Measurements from ENCODE around the gene FABP6. TPM values are rescaled to one million over a fixed set of nuclear protein-coding genes. Genes with fewer than 3 reads are reported as not detected.

FABP6 gene
- total RNA-seq, 1 experiment from 2014 or later: 2.9 TPM

DNA sequence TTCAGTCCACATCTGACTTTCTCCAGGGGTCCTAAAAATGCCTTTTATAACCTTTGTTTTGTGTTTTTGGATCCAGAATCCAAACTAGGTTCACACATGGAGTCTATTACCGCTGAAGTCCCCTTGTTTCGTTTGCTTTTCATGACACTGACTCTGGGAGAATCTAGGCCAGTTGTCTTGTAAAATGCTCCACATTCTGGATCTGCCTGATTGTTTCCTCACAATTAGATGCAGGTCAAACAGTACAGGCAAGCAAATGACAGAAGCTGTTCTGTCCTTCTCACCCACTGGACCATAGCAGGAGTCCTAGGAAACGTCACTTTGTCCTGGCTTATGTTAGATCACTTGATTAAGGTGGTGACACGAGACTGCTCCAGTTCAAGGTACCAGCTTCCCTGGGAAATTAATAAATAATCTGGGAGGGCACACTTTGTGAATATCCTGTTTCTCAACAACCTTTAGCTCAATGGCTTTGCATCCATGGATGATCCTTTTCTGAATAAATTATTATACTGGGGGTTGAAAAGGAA, 34.1 kb downstream of the FABP6 start (continued):
- no peak for TF ChIP-seq RORB (CRISPR knock-in tag; IDR thresholded peaks at IDR 0.05)
- no peak for TF ChIP-seq TEAD4 (CRISPR knock-in tag; IDR thresholded peaks at IDR 0.05)
- no peak for TF ChIP-seq ESRRA (CRISPR knock-in tag; IDR thresholded peaks at IDR 0.05; ENCODE audit: borderline replicate concordance)
- no peak for TF ChIP-seq ZNF263 (CRISPR knock-in tag; IDR thresholded peaks at IDR 0.05; ENCODE audit: low read depth)
- no peak for TF ChIP-seq NR3C1 (CRISPR knock-in tag; conservative IDR thresholded peaks at IDR 0.05; ENCODE audit: low read depth)
- no peak for TF ChIP-seq GABPB1 (CRISPR knock-in tag; IDR thresholded peaks at IDR 0.05)

DNA sequence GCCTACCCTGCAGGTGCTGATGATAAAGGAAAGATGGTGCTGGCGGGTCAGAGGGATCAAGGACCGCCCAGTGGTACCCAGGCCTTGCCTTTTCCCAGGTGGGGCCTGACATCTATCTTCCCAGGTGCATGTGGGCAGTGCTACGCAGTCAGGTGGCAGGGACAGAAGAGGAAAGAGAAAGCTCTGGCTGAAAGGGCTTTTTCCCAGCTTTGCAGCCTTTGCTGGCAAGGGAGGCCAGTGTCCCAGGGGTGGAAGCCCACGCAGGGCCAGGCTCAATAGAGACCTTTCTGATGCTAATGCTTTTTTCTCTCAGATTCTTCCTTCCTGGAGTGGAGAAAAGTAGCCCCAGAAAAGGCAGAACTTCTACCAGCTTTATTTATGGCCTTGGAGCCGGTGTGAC, 36.7 kb downstream of the FABP6 start:
- Mint-ChIP-seq H3K4me1 (peaks cover 72% of the 10 kb centered on the region), H3K4me3 (peak overlapping the region; percentile 31; the same call in 1 of the 2 replicates), H3K27me3 (ENCODE audit: low read depth) (no peaks in the 10 kb centered on the region; the same call in 1 of the 2 replicates), H3K27ac (peak overlapping the region; percentile 92), H3K9me3 (no peaks in the 10 kb centered on the region), H3K36me3 (peaks cover 8% of the 10 kb centered on the region)
- ChIA-PET POLR2A (interaction anchor here (0.5 to 1.8 kb wide), 6 partner anchors 21 to 160 kb away, joined by 3 to 6 read pairs (median 4); partner anchors contain the start of gene CCNJL), CTCF (interaction anchor here (0.6 to 3.6 kb wide), 25 partner anchors 12 to 383 kb away, joined by 3 to 40 read pairs (median 5); partner anchors contain the start of genes CCNJL and PWWP2A)
- ATAC-seq: peak; percentile 43
- no peak for DNase-seq (ENCODE audit: low spot score)
- peak; percentile 39; the same call in 1 of the 2 replicates for TF ChIP-seq FOXK1 (CRISPR knock-in tag; IDR thresholded peaks at IDR 0.05)
- TF ChIP-seq NR2C2 (CRISPR knock-in tag; IDR thresholded peaks at IDR 0.05): no peak
- TF ChIP-seq TEAD4 (CRISPR knock-in tag; IDR thresholded peaks at IDR 0.05): no peak
- TF ChIP-seq HMGA2 (CRISPR knock-in tag; IDR thresholded peaks at IDR 0.05): no peak
- no peak for TF ChIP-seq NFYB (CRISPR knock-in tag; conservative IDR thresholded peaks at IDR 0.05; ENCODE audit: low read depth)
- TF ChIP-seq ZNF219 (CRISPR knock-in tag; IDR thresholded peaks at IDR 0.05; ENCODE audit: borderline replicate concordance): no peak
- TF ChIP-seq, protein P1, sequence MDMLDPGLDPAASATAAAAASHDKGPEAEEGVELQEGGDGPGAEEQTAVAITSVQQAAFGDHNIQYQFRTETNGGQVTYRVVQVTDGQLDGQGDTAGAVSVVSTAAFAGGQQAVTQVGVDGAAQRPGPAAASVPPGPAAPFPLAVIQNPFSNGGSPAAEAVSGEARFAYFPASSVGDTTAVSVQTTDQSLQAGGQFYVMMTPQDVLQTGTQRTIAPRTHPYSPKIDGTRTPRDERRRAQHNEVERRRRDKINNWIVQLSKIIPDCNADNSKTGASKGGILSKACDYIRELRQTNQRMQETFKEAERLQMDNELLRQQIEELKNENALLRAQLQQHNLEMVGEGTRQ (CRISPR knock-in tag; IDR thresholded peaks at IDR 0.05): 0 out of 2 replicates have a peak, but pooled peaks have one; percentile 30
- peak; percentile 85 for TF ChIP-seq ZNF423 (CRISPR knock-in tag; IDR thresholded peaks at IDR 0.05)

DNA sequence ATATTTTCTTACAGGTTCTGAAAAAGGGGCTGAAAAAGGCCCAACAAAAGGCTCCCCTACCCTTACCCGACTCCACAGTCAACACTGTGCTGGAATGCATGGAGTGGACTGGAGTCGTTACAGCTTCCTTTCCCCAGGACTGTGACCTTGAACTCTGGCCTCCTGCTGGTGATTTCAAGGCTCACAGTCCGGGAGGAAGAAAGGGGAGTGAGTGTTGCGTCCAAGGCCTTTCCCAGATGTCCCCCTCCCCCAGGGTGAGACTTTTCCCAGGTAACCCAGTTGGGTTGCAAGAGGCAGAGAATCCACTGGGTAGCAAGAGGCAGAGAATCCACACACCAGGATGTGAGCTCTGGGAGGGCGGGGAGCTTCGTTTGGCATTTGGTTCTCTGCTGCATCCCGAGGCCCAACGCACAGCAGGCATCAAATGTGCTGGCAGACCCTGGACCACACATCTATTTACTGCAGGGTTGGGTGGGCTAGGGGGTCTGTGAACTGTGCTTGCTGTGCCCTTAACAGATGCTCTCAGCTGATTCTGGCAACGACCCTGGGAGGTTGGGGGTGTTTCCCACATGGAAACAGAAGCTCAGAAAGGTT, 37.5 kb downstream of the FABP6 start:
- peaks cover 71% of the 10 kb centered on the region for H3K4me1 Mint-ChIP-seq
- peak; percentile 72 for DNase-seq (ENCODE audit: low spot score)
- no peaks in the 10 kb centered on the region for H3K9me3 Mint-ChIP-seq
- H3K36me3 Mint-ChIP-seq: peaks cover 8% of the 10 kb centered on the region
- no peak overlapping the region for H3K4me3 Mint-ChIP-seq
- ATAC-seq: peak; percentile 74
- ChIA-PET POLR2A (interaction anchor here (0.7 to 1.8 kb wide), 3 partner anchors 20 to 60 kb away, joined by 3 to 6 read pairs (median 5); partner anchors contain the start of gene CCNJL), CTCF (interaction anchor here (0.6 to 3.6 kb wide), 24 partner anchors 11 to 257 kb away, joined by 3 to 40 read pairs (median 5); partner anchors contain the start of genes CCNJL and PWWP2A)
- H3K27ac Mint-ChIP-seq: peak overlapping the region; percentile 92; the same call in 1 of the 2 replicates
- TF ChIP-seq JUN (CRISPR knock-in tag; IDR thresholded peaks at IDR 0.05): no peak
- TF ChIP-seq, protein P2, sequence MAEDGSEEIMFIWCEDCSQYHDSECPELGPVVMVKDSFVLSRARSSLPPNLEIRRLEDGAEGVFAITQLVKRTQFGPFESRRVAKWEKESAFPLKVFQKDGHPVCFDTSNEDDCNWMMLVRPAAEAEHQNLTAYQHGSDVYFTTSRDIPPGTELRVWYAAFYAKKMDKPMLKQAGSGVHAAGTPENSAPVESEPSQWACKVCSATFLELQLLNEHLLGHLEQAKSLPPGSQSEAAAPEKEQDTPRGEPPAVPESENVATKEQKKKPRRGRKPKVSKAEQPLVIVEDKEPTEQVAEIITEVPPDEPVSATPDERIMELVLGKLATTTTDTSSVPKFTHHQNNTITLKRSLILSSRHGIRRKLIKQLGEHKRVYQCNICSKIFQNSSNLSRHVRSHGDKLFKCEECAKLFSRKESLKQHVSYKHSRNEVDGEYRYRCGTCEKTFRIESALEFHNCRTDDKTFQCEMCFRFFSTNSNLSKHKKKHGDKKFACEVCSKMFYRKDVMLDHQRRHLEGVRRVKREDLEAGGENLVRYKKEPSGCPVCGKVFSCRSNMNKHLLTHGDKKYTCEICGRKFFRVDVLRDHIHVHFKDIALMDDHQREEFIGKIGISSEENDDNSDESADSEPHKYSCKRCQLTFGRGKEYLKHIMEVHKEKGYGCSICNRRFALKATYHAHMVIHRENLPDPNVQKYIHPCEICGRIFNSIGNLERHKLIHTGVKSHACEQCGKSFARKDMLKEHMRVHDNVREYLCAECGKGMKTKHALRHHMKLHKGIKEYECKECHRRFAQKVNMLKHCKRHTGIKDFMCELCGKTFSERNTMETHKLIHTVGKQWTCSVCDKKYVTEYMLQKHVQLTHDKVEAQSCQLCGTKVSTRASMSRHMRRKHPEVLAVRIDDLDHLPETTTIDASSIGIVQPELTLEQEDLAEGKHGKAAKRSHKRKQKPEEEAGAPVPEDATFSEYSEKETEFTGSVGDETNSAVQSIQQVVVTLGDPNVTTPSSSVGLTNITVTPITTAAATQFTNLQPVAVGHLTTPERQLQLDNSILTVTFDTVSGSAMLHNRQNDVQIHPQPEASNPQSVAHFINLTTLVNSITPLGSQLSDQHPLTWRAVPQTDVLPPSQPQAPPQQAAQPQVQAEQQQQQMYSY (CRISPR knock-in tag; IDR thresholded peaks at IDR 0.05): 0 out of 2 replicates have a peak, but pooled peaks have one; percentile 45
- TF ChIP-seq, protein P3, sequence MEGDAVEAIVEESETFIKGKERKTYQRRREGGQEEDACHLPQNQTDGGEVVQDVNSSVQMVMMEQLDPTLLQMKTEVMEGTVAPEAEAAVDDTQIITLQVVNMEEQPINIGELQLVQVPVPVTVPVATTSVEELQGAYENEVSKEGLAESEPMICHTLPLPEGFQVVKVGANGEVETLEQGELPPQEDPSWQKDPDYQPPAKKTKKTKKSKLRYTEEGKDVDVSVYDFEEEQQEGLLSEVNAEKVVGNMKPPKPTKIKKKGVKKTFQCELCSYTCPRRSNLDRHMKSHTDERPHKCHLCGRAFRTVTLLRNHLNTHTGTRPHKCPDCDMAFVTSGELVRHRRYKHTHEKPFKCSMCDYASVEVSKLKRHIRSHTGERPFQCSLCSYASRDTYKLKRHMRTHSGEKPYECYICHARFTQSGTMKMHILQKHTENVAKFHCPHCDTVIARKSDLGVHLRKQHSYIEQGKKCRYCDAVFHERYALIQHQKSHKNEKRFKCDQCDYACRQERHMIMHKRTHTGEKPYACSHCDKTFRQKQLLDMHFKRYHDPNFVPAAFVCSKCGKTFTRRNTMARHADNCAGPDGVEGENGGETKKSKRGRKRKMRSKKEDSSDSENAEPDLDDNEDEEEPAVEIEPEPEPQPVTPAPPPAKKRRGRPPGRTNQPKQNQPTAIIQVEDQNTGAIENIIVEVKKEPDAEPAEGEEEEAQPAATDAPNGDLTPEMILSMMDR (IDR thresholded peaks at IDR 0.05): peak; percentile 47; the same call in 1 of the 2 replicates
- TF ChIP-seq TEAD1 (CRISPR knock-in tag; IDR thresholded peaks at IDR 0.05): peak; percentile 42; the same call in 1 of the 2 replicates
- peak; percentile 65; the same call in 1 of the 2 replicates for TF ChIP-seq ESRRA (CRISPR knock-in tag; IDR thresholded peaks at IDR 0.05; ENCODE audit: borderline replicate concordance)
- no peaks in the 10 kb centered on the region; the same call in 1 of the 2 replicates for H3K27me3 Mint-ChIP-seq (ENCODE audit: low read depth)
